Stimulated activated CD4-positive, alpha-beta T cell treated with anti-CD3 and anti-CD28 coated beads, Interleukin-12 subunit alpha, Interleukin-12 subunit beta, amount 100 ng/mL, for 4 hours (primary cell): ENCODE results near the gene ZSCAN25.
"Not testable (repeated sequence)": the region's sequence is repeated elsewhere in the genome, so short reads cannot be mapped to it uniquely, and the experiment has no call there.

ENCODE experiments used
- DNase-seq: peaks from one replicate; pipeline ENCODE4 v3.0.0-alpha.2; 2020

The ZSCAN25 gene

GRCh38 chr7:99651290-99651689 is 34.5 kb downstream of the ZSCAN25 start:
- DNase-seq, result no peak

- no peak for DNase-seq
Observed at GRCh38 chr7:99652671-99653070, 35.9 kb downstream of the ZSCAN25 start.

GRCh38 chr7:99653269-99653668 is 36.5 kb downstream of the ZSCAN25 start:
- DNase-seq, result not testable (repeated sequence)

GRCh38 chr7:99653754-99654153 is 37.0 kb downstream of the ZSCAN25 start:
- DNase-seq, result no peak

GRCh38 chr7:99654626-99655025 is 37.9 kb downstream of the ZSCAN25 start:
- DNase-seq, result not testable (repeated sequence)

- DNase-seq, result not testable (repeated sequence)
Observed at GRCh38 chr7:99657879-99658278, 41.1 kb downstream of the ZSCAN25 start.

GRCh38 chr7:99665312-99666012 is 48.7 kb downstream of the ZSCAN25 start:
- DNase-seq, result no peak

GRCh38 chr7:99666013-99666395 is 49.3 kb downstream of the ZSCAN25 start:
- no peak for DNase-seq

- DNase-seq, result no peak
Observed at GRCh38 chr7:99667179-99667578, 50.4 kb downstream of the ZSCAN25 start.

- no peak for DNase-seq
Observed at GRCh38 chr7:99668541-99668940, 51.8 kb downstream of the ZSCAN25 start.

GRCh38 chr7:99669782-99670181 is 53.0 kb downstream of the ZSCAN25 start:
- DNase-seq, result no peak

- DNase-seq, result no peak
Observed at GRCh38 chr7:99672573-99672972, 55.8 kb downstream of the ZSCAN25 start.

- no peak for DNase-seq
Observed at GRCh38 chr7:99674995-99675742, 58.4 kb downstream of the ZSCAN25 start.

- no peak for DNase-seq
Observed at GRCh38 chr7:99677013-99677647, 60.4 kb downstream of the ZSCAN25 start.

- DNase-seq, result no peak
Observed at GRCh38 chr7:99677648-99678045, 60.9 kb downstream of the ZSCAN25 start.

GRCh38 chr7:99679032-99679399 is 62.3 kb downstream of the ZSCAN25 start:
- no peak for DNase-seq

- DNase-seq, result no peak
Observed at GRCh38 chr7:99679400-99680191, 62.9 kb downstream of the ZSCAN25 start, which contains the start of gene CYP3A5. CYP3A5 (minus strand) TSS chr7:99679996; CDS start chr7:99679896, 100 bp downstream.
